Trophoblast cell (in vitro differentiated cells and primary cell): ENCODE data around the gene GDF7.
"Not testable (repeated sequence)": the region's sequence is repeated elsewhere in the genome, so short reads cannot be mapped to it uniquely, and the experiment has no call there.

Experiments used
- DNase-seq, 2 donors: peaks; one replicate each; pipeline ENCODE4 v3.0.0-alpha.2; 2016
- H2AFZ ChIP-seq: 2 replicates; pipeline ENCODE4 v1.6.1; 2013; ENCODE audit warnings: low read length, moderate library complexity, mild to moderate bottlenecking; ENCODE audit not compliant: insufficient read depth, poor library complexity
- H2AK5ac ChIP-seq: 2 replicates; pipeline ENCODE4 v1.6.1; 2013; ENCODE audit warnings: mild to moderate bottlenecking, low read length
- H2BK120ac ChIP-seq: 2 replicates; pipeline ENCODE4 v1.6.1; 2013; ENCODE audit warnings: low read length, mild to moderate bottlenecking, moderate library complexity; ENCODE audit not compliant: insufficient read depth, poor library complexity
- H2BK12ac ChIP-seq: 2 replicates; pipeline ENCODE4 v1.6.1; 2013; ENCODE audit warnings: mild to moderate bottlenecking, low read length, moderate library complexity
- H2BK5ac ChIP-seq: 2 replicates; pipeline ENCODE4 v1.6.1; 2013; ENCODE audit warnings: low read length, low read depth, moderate library complexity, mild to moderate bottlenecking; ENCODE audit not compliant: poor library complexity
- H3K14ac ChIP-seq: 2 replicates; pipeline ENCODE4 v1.6.1; 2013; ENCODE audit warnings: mild to moderate bottlenecking, low read length
- H3K18ac ChIP-seq: 2 replicates; pipeline ENCODE4 v1.6.1; 2013; ENCODE audit warnings: mild to moderate bottlenecking, low read length
- H3K23ac ChIP-seq: 2 replicates; pipeline ENCODE4 v1.6.1; 2013; ENCODE audit warnings: low read length
- H3K27ac ChIP-seq: 2 replicates; pipeline ENCODE4 v1.5.1; 2013; ENCODE audit warnings: low read depth, mild to moderate bottlenecking, inconsistent platforms, low read length, moderate library complexity
- H3K27me3 ChIP-seq: 2 replicates; pipeline ENCODE4 v1.6.1; 2013; ENCODE audit warnings: inconsistent platforms, mild to moderate bottlenecking, low read length, moderate library complexity; ENCODE audit not compliant: insufficient read depth
- H3K36me3 ChIP-seq, 2 experiments: 1 replicate in 1 of 2; 2 replicates in 1 of 2; pipeline ENCODE4 v1.6.1; 2013; ENCODE audit warnings: low read length in 2 of 2, mild to moderate bottlenecking in 2 of 2, moderate library complexity in 1 of 2; ENCODE audit not compliant: insufficient read depth in 2 of 2, control insufficient read depth in 1 of 2
- H3K4ac ChIP-seq: 2 replicates; pipeline ENCODE4 v1.6.1; 2013; ENCODE audit warnings: low read depth, mild to moderate bottlenecking, low read length, moderate library complexity
- H3K4me1 ChIP-seq, 2 experiments: 1 replicate in 1 of 2; 2 replicates in 1 of 2; pipeline ENCODE4 v1.6.1; 2013; ENCODE audit warnings: low read length in 2 of 2, mild to moderate bottlenecking in 2 of 2, moderate library complexity in 1 of 2; ENCODE audit not compliant: insufficient read depth in 2 of 2, control insufficient read depth in 1 of 2
- H3K4me2 ChIP-seq: 2 replicates; pipeline ENCODE4 v1.6.1; 2013; ENCODE audit warnings: inconsistent platforms, mild to moderate bottlenecking, low read length, moderate library complexity
- H3K4me3 ChIP-seq: 2 replicates; pipeline ENCODE4 v1.5.1; 2013; ENCODE audit warnings: mild to moderate bottlenecking, low read depth, low read length, inconsistent platforms
- H3K79me1 ChIP-seq: one replicate; pipeline ENCODE4 v1.6.1; 2013; ENCODE audit warnings: low read length
- H3K79me2 ChIP-seq: 2 replicates; pipeline ENCODE4 v1.6.1; 2013; ENCODE audit warnings: low read length, mild to moderate bottlenecking; ENCODE audit not compliant: control insufficient read depth, insufficient read depth, poor library complexity
- H3K9ac ChIP-seq: 2 replicates; pipeline ENCODE4 v1.6.1; 2013; ENCODE audit warnings: mild to moderate bottlenecking, low read length
- H3K9me3 ChIP-seq: 2 replicates; pipeline ENCODE4 v1.6.1; 2013; ENCODE audit warnings: low read depth, mild to moderate bottlenecking, control low read depth, inconsistent platforms, low read length; ENCODE audit not compliant: insufficient read depth
- H4K12ac ChIP-seq: 2 replicates; pipeline ENCODE4 v1.6.1; 2013; ENCODE audit warnings: low read depth, mild to moderate bottlenecking, low read length, moderate library complexity
- H4K8ac ChIP-seq: 2 replicates; pipeline ENCODE4 v1.6.1; 2013; ENCODE audit warnings: low read depth, mild to moderate bottlenecking, low read length, moderate library complexity
- H4K91ac ChIP-seq: one replicate; pipeline ENCODE4 v1.6.1; 2013; ENCODE audit warnings: low read depth, mild to moderate bottlenecking, low read length, moderate library complexity
- WGBS: extraction: QIAGEN DNeasy Blood & Tissue Kit; methylation state at CpG from one replicate; pipeline ENCODE4 v1.1.7; 2013; ENCODE audit warnings: missing lambda C conversion rate; ENCODE audit not compliant: insufficient read length, insufficient coverage; ENCODE audit errors: extremely low coverage; 5-methylcytosine and 5-hydroxymethylcytosine counted together

Gene GDF7

DNA sequence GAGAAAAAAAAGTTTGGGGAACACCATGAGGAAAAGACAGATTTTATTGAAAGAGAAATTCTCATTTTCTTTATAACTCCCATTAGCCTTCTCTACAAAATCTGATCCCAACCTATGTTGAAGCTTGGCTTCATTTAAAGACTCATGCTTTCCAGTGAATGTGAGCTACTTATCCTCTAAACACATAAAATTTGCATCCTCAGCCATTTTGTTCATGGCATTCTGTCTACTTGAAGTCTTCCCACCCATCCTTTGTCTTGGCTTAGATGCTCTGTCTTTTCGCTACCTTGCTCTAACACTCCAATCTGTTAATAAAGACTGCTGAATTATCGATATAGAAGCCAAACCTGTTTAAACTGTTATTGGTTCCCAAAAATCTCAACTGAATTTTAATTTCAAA lies 39.3 kb downstream of the GDF7 start:
- H3K79me2 ChIP-seq: no peaks in the 10 kb centered on the region
- no peak overlapping the region for H3K4me3 ChIP-seq
- H3K9ac ChIP-seq: no peak overlapping the region
- no peak overlapping the region for H2AFZ ChIP-seq
- no peak overlapping the region for H2BK12ac ChIP-seq
- H3K4me2 ChIP-seq: no peak overlapping the region
- no peak overlapping the region for H4K8ac ChIP-seq
- no peak overlapping the region for H3K14ac ChIP-seq
- WGBS: no CpG with 5 or more reads among the region's 2 CpGs
- no peak overlapping the region for H2BK5ac ChIP-seq
- peaks cover 0 to 1% of the 10 kb centered on the region in 2 experiments for H3K36me3 ChIP-seq
- H3K27ac ChIP-seq: no peak overlapping the region
- H3K79me1 ChIP-seq: no peaks in the 10 kb centered on the region
- H2AK5ac ChIP-seq: no peak overlapping the region
- H2BK120ac ChIP-seq: no peak overlapping the region
- H3K18ac ChIP-seq: no peak overlapping the region
- no peak overlapping the region for H3K23ac ChIP-seq
- no peak overlapping the region for H3K4ac ChIP-seq
- no peak for DNase-seq
- no peak overlapping the region for H4K91ac ChIP-seq
- H3K4me1 ChIP-seq: no peaks in the 10 kb centered on the region
- H3K9me3 ChIP-seq: peaks cover 2% of the 10 kb centered on the region
- H4K12ac ChIP-seq: no peak overlapping the region
- no peaks in the 10 kb centered on the region for H3K27me3 ChIP-seq

GRCh38 chr2:20706786-20707185 lies 39.8 kb downstream of the GDF7 start:
- Histone ChIP-seq H2BK5ac (no peak overlapping the region), H3K27me3 (no peaks in the 10 kb centered on the region), H3K9me3 (peaks cover 2% of the 10 kb centered on the region), H3K79me2 (no peaks in the 10 kb centered on the region), H2BK12ac (no peak overlapping the region), H3K4me2 (no peak overlapping the region), H3K27ac (no peak overlapping the region), H3K14ac (no peak overlapping the region), H3K9ac (no peak overlapping the region), H3K18ac (no peak overlapping the region), H2AFZ (no peak overlapping the region), H4K12ac (no peak overlapping the region), H4K8ac (no peak overlapping the region), H2AK5ac (no peak overlapping the region), H3K4me1 (no peaks in the 10 kb centered on the region), H3K4ac (no peak overlapping the region), H4K91ac (no peak overlapping the region), H3K79me1 (no peaks in the 10 kb centered on the region), H3K4me3 (no peak overlapping the region), H3K36me3 (peaks cover 0 to 7% of the 10 kb centered on the region in 2 experiments), H3K23ac (no peak overlapping the region), H2BK120ac (no peak overlapping the region)
- no CpG with 5 or more reads among the region's 3 CpGs for WGBS
- no peak for DNase-seq

GRCh38 chr2:20707601-20708000 lies 40.7 kb downstream of the GDF7 start:
- Histone ChIP-seq H3K4me1 (no peaks in the 10 kb centered on the region), H4K12ac (no peak overlapping the region), H3K9me3 (peaks cover 2% of the 10 kb centered on the region), H3K18ac (no peak overlapping the region), H3K79me2 (no peaks in the 10 kb centered on the region), H2BK12ac (no peak overlapping the region), H3K4me3 (no peak overlapping the region), H3K27ac (no peak overlapping the region), H3K27me3 (no peaks in the 10 kb centered on the region), H3K9ac (no peak overlapping the region), H2BK5ac (no peak overlapping the region), H2AFZ (no peak overlapping the region), H3K4ac (no peak overlapping the region), H3K23ac (no peak overlapping the region), H3K36me3 (peaks cover 0 to 7% of the 10 kb centered on the region in 2 experiments), H3K14ac (no peak overlapping the region), H4K8ac (no peak overlapping the region), H2BK120ac (no peak overlapping the region), H3K4me2 (no peak overlapping the region), H4K91ac (no peak overlapping the region), H2AK5ac (no peak overlapping the region), H3K79me1 (no peaks in the 10 kb centered on the region)
- no CpG with 5 or more reads among the region's 4 CpGs for WGBS
- DNase-seq: no peak

- not testable (repeated sequence) for H4K91ac ChIP-seq, H3K4me2 ChIP-seq, H3K4me1 ChIP-seq, H3K79me2 ChIP-seq, H3K79me1 ChIP-seq, H4K12ac ChIP-seq, H4K8ac ChIP-seq, H2AFZ ChIP-seq, H3K4ac ChIP-seq, H3K36me3 ChIP-seq, H3K9ac ChIP-seq, H2BK5ac ChIP-seq, H3K4me3 ChIP-seq, H3K27ac ChIP-seq, DNase-seq, H2BK120ac ChIP-seq, H3K27me3 ChIP-seq, H3K9me3 ChIP-seq, H3K14ac ChIP-seq, H2AK5ac ChIP-seq, H3K23ac ChIP-seq, H3K18ac ChIP-seq, H2BK12ac ChIP-seq
- no CpG with 5 or more reads among the region's 7 CpGs for WGBS
These were observed 44.7 kb downstream of the GDF7 start for GRCh38 chr2:20711641-20712040.
